Activated CD4-positive, alpha-beta T cell treated with anti-CD3 and anti-CD28 coated beads, Interleukin-2, amount 10 ng/mL, durations not matched to agents 7 days and 5 days (primary cell): Measurements from ENCODE around the gene NSUN5. TPM values are rescaled to one million over a fixed set of nuclear protein-coding genes. Genes with fewer than 3 reads are reported as not detected.
"Not testable (repeated sequence)": the region's sequence is repeated elsewhere in the genome, so short reads cannot be mapped to it uniquely, and the experiment has no call there.

ENCODE experiments used
- CTCF ChIA-PET: fragments of 350-600 bp; sonication (Branson Sonifier 250); formaldehyde crosslinking; loops from one replicate; lab custom pipeline; 2021; ENCODE audit warnings: antibody characterized with exemption; lab: Charles Lee
- POLR2A ChIA-PET: fragments of 350-600 bp; sonication (Branson Sonifier 250); formaldehyde crosslinking; loops from one replicate; lab custom pipeline; 2021; ENCODE audit warnings: antibody characterized with exemption; lab: Charles Lee
- DNase-seq: peaks from one replicate; pipeline ENCODE4 v3.0.0-alpha.2; 2020
- H3K27ac Mint-ChIP-seq: one replicate; pipeline ENCODE4 v1.8.0; 2021; ENCODE audit warnings: mild to moderate bottlenecking, moderate library complexity, mixed read lengths
- H3K27me3 Mint-ChIP-seq: one replicate; pipeline ENCODE4 v1.8.0; 2021; ENCODE audit warnings: mixed read lengths
- H3K36me3 Mint-ChIP-seq: one replicate; pipeline ENCODE4 v1.8.0; 2021; ENCODE audit warnings: low read depth, mixed read lengths
- H3K4me1 Mint-ChIP-seq: one replicate; pipeline ENCODE4 v1.8.0; 2021; ENCODE audit warnings: mixed read lengths
- H3K4me3 Mint-ChIP-seq: one replicate; pipeline ENCODE4 v1.8.0; 2021; ENCODE audit warnings: mild to moderate bottlenecking, moderate library complexity, mixed read lengths
- H3K9me3 Mint-ChIP-seq: one replicate; pipeline ENCODE4 v1.8.0; 2021; ENCODE audit warnings: mixed read lengths
- total RNA-seq, 2 experiments: library from RNA; stranded (reverse); gene quantifications; one replicate each; pipeline ENCODE4 v1.2.3, GENCODE V29; 2021

The NSUN5 gene
- total RNA-seq, 2 experiments from 2014 or later, result 50.9 to 63.2 TPM

GRCh38 chr7:73342645-73343044 is 34.0 kb upstream of the NSUN5 start:
- ChIA-PET CTCF (interaction anchor here (0.7 to 1.8 kb wide), 2 partner anchors 16 to 19 kb away, joined by 3 read pairs; no protein-coding TSS in a partner anchor), POLR2A (no interaction called here)
- H3K27me3 Mint-ChIP-seq, result peaks cover 3% of the 10 kb centered on the region
- H3K27ac Mint-ChIP-seq, result no peak overlapping the region
- no peaks in the 10 kb centered on the region for H3K4me1 Mint-ChIP-seq
- no peak for DNase-seq
- no peak overlapping the region for H3K4me3 Mint-ChIP-seq
- H3K9me3 Mint-ChIP-seq, result no peaks in the 10 kb centered on the region
- no peaks in the 10 kb centered on the region for H3K36me3 Mint-ChIP-seq

GRCh38 chr7:73341877-73342276 is 33.3 kb upstream of the NSUN5 start:
- no peaks in the 10 kb centered on the region for H3K4me1 Mint-ChIP-seq
- peaks cover 3% of the 10 kb centered on the region for H3K27me3 Mint-ChIP-seq
- no peaks in the 10 kb centered on the region for H3K9me3 Mint-ChIP-seq
- ChIA-PET CTCF (interaction anchor here (0.7 to 1.8 kb wide), 2 partner anchors 18 to 393 kb away, joined by 3 to 4 read pairs; no protein-coding TSS in a partner anchor), POLR2A (no interaction called here)
- DNase-seq, result no peak
- H3K4me3 Mint-ChIP-seq, result no peak overlapping the region
- H3K36me3 Mint-ChIP-seq, result no peaks in the 10 kb centered on the region
- H3K27ac Mint-ChIP-seq, result no peak overlapping the region

- peaks cover 3% of the 10 kb centered on the region for H3K27me3 Mint-ChIP-seq
- H3K4me1 Mint-ChIP-seq, result no peaks in the 10 kb centered on the region
- no peaks in the 10 kb centered on the region for H3K36me3 Mint-ChIP-seq
- H3K4me3 Mint-ChIP-seq, result no peak overlapping the region
- ChIA-PET POLR2A (no interaction called here), CTCF (no interaction called here)
- H3K9me3 Mint-ChIP-seq, result no peaks in the 10 kb centered on the region
- DNase-seq, result no peak
- no peak overlapping the region for H3K27ac Mint-ChIP-seq
Observed at GRCh38 chr7:73340514-73340913, 31.9 kb upstream of the NSUN5 start.

GRCh38 chr7:73338321-73338720 is 29.7 kb upstream of the NSUN5 start:
- no peak overlapping the region for H3K27ac Mint-ChIP-seq
- CTCF ChIA-PET, result no interaction called here
- no peaks in the 10 kb centered on the region for H3K9me3 Mint-ChIP-seq
- no peaks in the 10 kb centered on the region for H3K27me3 Mint-ChIP-seq
- no peak overlapping the region for H3K4me3 Mint-ChIP-seq
- POLR2A ChIA-PET, result no interaction called here
- no peaks in the 10 kb centered on the region for H3K4me1 Mint-ChIP-seq
- no peaks in the 10 kb centered on the region for H3K36me3 Mint-ChIP-seq
- DNase-seq, result no peak

- H3K9me3 Mint-ChIP-seq, result no peaks in the 10 kb centered on the region
- no peak for DNase-seq
- POLR2A ChIA-PET, result no interaction called here
- no peaks in the 10 kb centered on the region for H3K36me3 Mint-ChIP-seq
- H3K4me1 Mint-ChIP-seq, result no peaks in the 10 kb centered on the region
- H3K4me3 Mint-ChIP-seq, result no peak overlapping the region
- CTCF ChIA-PET, result interaction anchor here (1.3 kb wide), 1 partner anchor 19 kb away, joined by 4 read pairs; no protein-coding TSS in a partner anchor
- H3K27ac Mint-ChIP-seq, result no peak overlapping the region
- H3K27me3 Mint-ChIP-seq, result peaks cover 2% of the 10 kb centered on the region
Observed at GRCh38 chr7:73332447-73332846, 23.8 kb upstream of the NSUN5 start.

GRCh38 chr7:73330772-73331171 is 22.1 kb upstream of the NSUN5 start:
- Mint-ChIP-seq H3K27me3 (peaks cover 2% of the 10 kb centered on the region), H3K27ac (no peak overlapping the region), H3K9me3 (no peaks in the 10 kb centered on the region), H3K4me1 (peaks cover 3% of the 10 kb centered on the region), H3K36me3 (no peaks in the 10 kb centered on the region), H3K4me3 (no peak overlapping the region)
- POLR2A ChIA-PET, result no interaction called here
- CTCF ChIA-PET, result no interaction called here
- no peak for DNase-seq

GRCh38 chr7:73329861-73330581 is 21.4 kb upstream of the NSUN5 start:
- Mint-ChIP-seq H3K4me1 (peaks cover 3% of the 10 kb centered on the region), H3K36me3 (no peaks in the 10 kb centered on the region), H3K27ac (no peak overlapping the region), H3K9me3 (no peaks in the 10 kb centered on the region), H3K4me3 (no peak overlapping the region), H3K27me3 (peaks cover 2% of the 10 kb centered on the region)
- CTCF ChIA-PET, result no interaction called here
- DNase-seq, result no peak
- POLR2A ChIA-PET, result no interaction called here

- POLR2A ChIA-PET, result no interaction called here
Observed at GRCh38 chr7:73328696-73329095, 20.1 kb upstream of the NSUN5 start.

GRCh38 chr7:73327922-73328321 is 19.3 kb upstream of the NSUN5 start, which contains the start of the genes FKBP6 and TRIM50:
Gene FKBP6, plus strand, starts transcription at chr7:73328161. Its CDS starts 268 bp downstream, at chr7:73328429.
Gene TRIM50, minus strand, starts transcription at chr7:73328082. Its CDS starts 3,295 bp downstream, at chr7:73324787.
- H3K4me1 Mint-ChIP-seq, result peaks cover 15% of the 10 kb centered on the region
- H3K27me3 Mint-ChIP-seq, POLR2A ChIA-PET, DNase-seq, H3K27ac Mint-ChIP-seq, H3K9me3 Mint-ChIP-seq, H3K4me3 Mint-ChIP-seq, H3K36me3 Mint-ChIP-seq, CTCF ChIA-PET: not testable (repeated sequence)

More at GRCh38 chr7:73328696-73329095, 20.1 kb upstream of the NSUN5 start:
- Mint-ChIP-seq H3K9me3 (no peaks in the 10 kb centered on the region), H3K36me3 (no peaks in the 10 kb centered on the region), H3K4me1 (peaks cover 12% of the 10 kb centered on the region), H3K27ac (no peak overlapping the region), H3K27me3 (peaks cover 2% of the 10 kb centered on the region), H3K4me3 (no peak overlapping the region)
- no peak for DNase-seq
- CTCF ChIA-PET, result no interaction called here

GRCh38 chr7:73327449-73327848 is 18.8 kb upstream of the NSUN5 start:
- H3K9me3 Mint-ChIP-seq, H3K27ac Mint-ChIP-seq, POLR2A ChIA-PET, H3K27me3 Mint-ChIP-seq, DNase-seq, H3K4me3 Mint-ChIP-seq, H3K36me3 Mint-ChIP-seq, CTCF ChIA-PET: not testable (repeated sequence)
- H3K4me1 Mint-ChIP-seq, result peaks cover 15% of the 10 kb centered on the region

- H3K4me3 Mint-ChIP-seq, H3K36me3 Mint-ChIP-seq, H3K27me3 Mint-ChIP-seq, H3K27ac Mint-ChIP-seq, DNase-seq, H3K9me3 Mint-ChIP-seq, POLR2A ChIA-PET: not testable (repeated sequence)
- CTCF ChIA-PET, result interaction anchor here (0.7 to 1.7 kb wide), 4 partner anchors 10 to 214 kb away, joined by 3 to 11 read pairs (median 3); no protein-coding TSS in a partner anchor
- H3K4me1 Mint-ChIP-seq, result peaks cover 15% of the 10 kb centered on the region
Observed at GRCh38 chr7:73325424-73325823, 16.8 kb upstream of the NSUN5 start.

- POLR2A ChIA-PET, H3K27me3 Mint-ChIP-seq: not testable (repeated sequence)
- CTCF ChIA-PET, result interaction anchor here (0.6 to 1.7 kb wide), 9 partner anchors 9 to 410 kb away, joined by 3 to 11 read pairs (median 3); partner anchors contain the start of gene NSUN5
Observed at GRCh38 chr7:73324081-73324845, 15.6 kb upstream of the NSUN5 start.

More at GRCh38 chr7:73324081-73324845, 15.6 kb upstream of the NSUN5 start:
- not testable (repeated sequence) for H3K9me3 Mint-ChIP-seq, H3K36me3 Mint-ChIP-seq
- Mint-ChIP-seq H3K4me3 (peak overlapping the region; percentile 22), H3K27ac (peak overlapping the region; percentile 83), H3K4me1 (peaks cover 15% of the 10 kb centered on the region)
- DNase-seq, result peak; percentile 52
